GM12874 (cell line): ENCODE results near the gene SPTB.

Experiments used
- TF ChIP-seq, protein P1 (sequence below): IDR thresholded peaks from 2 replicates; pipeline ENCODE4 v1.5.1; 2011; ENCODE audit warnings: low read depth, mild to moderate bottlenecking, control low read depth, low read length, moderate library complexity; ENCODE audit not compliant: insufficient read depth

The SPTB gene

DNA sequence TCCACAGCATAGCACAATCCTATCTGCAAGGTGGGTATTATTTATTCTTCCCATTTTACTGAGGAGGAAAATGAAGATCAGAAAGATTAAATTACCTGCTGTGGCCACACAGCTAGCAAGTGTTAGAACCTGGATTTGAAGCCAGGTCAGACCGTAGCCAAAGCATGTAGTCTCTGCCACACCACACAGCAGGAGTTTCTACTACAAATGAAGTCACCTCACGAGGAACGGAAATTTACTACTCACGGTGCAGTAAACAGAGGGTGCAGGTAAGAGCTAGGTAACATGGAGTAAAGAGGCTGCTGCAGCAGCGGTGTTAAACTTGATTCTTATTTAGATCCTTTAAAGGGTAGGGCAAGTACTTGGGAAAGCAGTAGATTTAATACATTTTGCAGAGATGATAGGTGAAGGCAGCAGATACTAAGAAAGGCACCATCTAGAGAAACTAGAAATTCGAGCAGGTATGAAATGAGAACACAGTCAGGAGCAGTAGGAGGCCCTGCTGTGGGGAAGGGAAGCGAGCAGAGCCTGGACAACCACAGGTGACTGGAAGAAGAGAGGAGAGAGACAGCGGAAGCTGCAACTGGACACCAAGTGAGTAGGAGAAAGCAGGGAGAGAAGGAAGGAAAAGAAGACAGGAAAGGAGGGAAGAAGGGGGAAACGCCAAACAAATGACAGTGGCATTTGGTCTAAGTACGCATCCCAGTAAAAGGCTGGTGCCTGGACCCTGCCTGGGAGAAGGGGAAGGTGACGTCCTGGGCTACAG is 21.5 kb downstream of the SPTB start:
- TF ChIP-seq, protein P1, sequence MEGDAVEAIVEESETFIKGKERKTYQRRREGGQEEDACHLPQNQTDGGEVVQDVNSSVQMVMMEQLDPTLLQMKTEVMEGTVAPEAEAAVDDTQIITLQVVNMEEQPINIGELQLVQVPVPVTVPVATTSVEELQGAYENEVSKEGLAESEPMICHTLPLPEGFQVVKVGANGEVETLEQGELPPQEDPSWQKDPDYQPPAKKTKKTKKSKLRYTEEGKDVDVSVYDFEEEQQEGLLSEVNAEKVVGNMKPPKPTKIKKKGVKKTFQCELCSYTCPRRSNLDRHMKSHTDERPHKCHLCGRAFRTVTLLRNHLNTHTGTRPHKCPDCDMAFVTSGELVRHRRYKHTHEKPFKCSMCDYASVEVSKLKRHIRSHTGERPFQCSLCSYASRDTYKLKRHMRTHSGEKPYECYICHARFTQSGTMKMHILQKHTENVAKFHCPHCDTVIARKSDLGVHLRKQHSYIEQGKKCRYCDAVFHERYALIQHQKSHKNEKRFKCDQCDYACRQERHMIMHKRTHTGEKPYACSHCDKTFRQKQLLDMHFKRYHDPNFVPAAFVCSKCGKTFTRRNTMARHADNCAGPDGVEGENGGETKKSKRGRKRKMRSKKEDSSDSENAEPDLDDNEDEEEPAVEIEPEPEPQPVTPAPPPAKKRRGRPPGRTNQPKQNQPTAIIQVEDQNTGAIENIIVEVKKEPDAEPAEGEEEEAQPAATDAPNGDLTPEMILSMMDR: no peak

DNA sequence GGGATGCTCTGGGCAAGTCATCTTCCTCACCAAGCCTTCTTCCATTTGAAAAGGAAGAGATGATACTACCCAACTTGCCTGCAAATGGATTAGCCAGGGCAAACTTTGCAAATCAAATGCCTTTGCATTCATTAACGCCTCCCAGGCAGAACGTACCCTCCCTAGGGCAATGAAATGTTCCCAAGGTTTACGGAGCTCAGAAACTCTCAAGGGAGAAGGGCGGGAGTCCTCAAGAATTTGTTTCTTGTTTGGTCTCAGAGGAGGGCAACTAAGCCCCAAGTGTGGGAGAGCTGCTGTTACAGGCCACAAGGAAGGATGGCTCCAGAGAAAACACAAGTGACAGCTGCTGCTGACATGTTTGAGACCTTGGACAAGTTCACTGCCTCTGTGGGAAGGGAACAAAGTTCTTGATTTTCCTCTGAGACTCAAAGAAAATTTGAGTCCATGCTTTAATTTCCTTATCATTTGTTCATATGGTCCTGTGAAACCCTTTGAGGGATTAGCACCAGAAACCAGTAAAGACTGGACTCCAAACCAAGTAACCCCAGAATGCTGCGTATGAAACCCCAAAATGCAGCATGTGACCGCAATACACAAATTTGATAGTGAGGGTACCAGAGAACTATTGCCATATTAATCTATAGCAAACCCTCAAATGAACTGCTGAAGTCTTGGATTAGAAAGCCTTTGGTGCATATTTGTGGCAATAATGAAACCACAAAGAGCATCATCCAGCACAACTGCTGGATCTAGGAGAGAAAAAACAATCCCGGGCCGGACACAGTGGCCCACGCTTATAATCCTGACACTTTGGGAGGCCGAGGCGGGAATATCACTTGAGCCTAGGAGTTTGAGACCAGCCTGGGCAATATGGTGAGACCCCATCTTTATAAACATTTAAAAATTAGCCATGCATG is 22.9 kb downstream of the SPTB start:
- TF ChIP-seq, protein P1: no peak

DNA sequence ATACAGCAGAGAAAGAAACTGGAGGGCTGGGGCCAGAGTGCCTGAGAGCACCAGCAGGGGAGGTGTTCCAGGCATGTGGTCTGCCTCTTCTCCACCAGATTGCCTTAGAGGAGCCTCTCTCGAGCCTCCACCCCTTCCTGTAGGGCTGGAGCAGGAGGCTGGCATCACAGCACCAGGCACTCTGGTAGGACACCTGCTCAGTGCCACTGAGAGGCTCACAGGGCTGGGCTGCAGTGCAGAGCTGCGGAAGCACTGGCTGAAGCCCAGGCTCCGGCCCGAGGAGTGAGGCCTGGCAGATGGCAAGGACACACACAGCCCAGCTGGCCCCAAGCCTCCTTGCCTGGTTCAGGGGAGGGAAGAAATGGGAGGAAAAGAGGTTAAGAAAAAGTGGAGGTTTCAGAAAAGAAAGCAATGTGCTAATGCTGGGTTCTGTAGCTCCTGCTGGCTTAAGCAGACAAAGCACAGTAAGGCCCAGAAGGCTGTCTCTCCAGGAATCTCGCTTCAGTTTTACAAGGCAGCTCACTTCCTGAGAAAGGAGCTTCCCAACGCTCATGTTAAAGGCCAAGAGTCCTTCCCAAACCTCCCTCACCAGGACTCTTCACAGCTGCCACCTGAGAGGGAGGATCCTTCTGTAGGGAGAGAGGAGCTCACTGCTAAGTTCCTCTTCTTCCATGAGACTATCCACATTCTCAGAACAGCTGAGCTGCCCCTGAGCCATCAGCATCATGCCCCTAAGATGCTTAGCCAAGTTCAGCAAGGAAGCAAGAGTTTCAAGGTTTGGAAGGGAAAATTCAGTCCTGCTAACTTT is 23.8 kb downstream of the SPTB start:
- TF ChIP-seq, protein P1: no peak

DNA sequence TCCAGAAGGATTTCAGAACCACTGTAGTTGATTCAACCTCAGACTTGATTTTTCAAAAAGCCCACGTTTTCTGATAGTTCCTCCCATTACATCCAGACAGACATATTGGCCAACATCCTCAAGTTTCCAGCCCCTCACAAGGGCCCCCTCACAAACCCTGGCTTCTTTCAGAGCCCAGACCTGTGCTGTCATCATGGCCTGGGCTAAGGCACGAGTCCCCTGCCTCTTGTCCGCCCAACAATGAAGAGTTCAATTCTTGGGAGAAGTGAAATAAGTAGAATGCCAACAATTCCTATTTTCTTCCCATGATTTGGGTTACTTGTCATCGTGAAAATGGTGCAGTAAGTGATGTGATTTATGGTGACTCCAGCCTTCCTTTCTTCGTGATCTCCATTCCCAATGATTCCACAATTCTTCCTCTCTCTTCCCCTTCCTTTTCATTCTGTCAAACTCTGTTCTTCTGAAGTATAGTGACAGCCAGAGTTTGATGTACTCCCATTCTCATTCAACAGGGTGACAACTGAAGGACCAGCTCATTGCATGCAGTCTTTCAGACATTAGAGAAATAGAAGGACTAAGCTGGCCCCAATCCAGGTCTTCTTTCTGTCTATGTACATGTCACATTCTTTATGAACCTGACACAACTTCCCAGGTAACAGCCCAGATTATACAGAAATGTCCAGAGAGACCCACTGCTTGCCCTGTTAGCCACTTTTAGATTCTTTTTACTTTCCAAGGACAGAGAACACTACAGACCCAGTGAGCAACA is 29.2 kb downstream of the SPTB start:
- TF ChIP-seq, protein P1: no peak

DNA sequence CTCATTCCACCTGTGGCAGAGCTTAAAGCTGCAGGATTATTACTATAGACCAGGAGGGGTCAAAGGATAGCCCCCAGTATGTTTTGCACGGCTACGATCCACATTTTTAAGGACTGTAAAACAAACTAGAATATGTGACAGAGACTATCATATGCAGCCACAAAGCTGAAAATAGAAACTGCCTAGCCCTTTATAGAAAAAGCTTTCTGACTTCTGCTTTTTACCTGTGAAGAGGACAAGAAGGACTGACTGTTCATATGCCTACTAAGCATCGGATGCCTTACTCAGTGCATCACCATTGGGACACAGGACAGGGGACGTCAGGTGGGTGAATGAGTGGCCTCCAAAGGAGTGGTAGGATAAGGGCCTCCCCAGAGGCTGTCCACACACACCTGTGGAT is 29.8 kb downstream of the SPTB start:
- TF ChIP-seq, protein P1: no peak

DNA sequence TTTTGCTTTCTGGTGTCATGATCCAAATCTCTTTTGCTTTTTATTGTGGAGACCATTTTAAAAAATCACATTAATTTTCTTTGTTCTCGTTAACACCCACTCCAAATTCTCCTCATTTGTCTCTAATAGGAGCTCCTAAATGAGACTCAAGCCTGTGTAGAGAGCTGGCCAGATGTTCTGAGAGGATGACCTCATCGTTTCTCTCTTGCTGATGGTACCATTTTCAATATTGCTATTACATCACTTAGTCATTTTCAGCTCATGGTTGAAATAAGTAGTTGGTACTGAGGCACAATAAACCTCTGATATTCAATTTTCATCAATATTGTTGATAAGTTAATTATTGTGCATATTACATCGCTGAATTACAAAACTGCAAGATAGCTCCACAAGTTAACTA is 31.5 kb downstream of the SPTB start:
- TF ChIP-seq, protein P1: no peak
